BLaER1 (cell line): ENCODE results near the gene CATSPER1.
"Not testable (repeated sequence)": the region's sequence is repeated elsewhere in the genome, so short reads cannot be mapped to it uniquely, and the experiment has no call there.

ENCODE experiments used
- H3K27ac ChIP-seq: shearing (Covaris generic); formaldehyde crosslinking; 2 replicates; pipeline ENCODE4 v1.8.1; 2022
- H3K27me3 ChIP-seq: shearing (Covaris generic); formaldehyde crosslinking; 2 replicates; pipeline ENCODE4 v1.8.1; 2022
- H3K36me3 ChIP-seq: shearing (Covaris generic); formaldehyde crosslinking; 2 replicates; pipeline ENCODE4 v1.8.1; 2022
- H3K4me1 ChIP-seq: shearing (Covaris generic); formaldehyde crosslinking; 2 replicates; pipeline ENCODE4 v1.8.1; 2022
- H3K4me2 ChIP-seq: shearing (Covaris generic); formaldehyde crosslinking; 2 replicates; pipeline ENCODE4 v1.8.1; 2022
- H3K4me3 ChIP-seq: shearing (Covaris generic); formaldehyde crosslinking; 2 replicates; pipeline ENCODE4 v1.8.1; 2022
- H3K9ac ChIP-seq: shearing (Covaris generic); formaldehyde crosslinking; 2 replicates; pipeline ENCODE4 v1.8.1; 2022
- H3K9me3 ChIP-seq: shearing (Covaris generic); formaldehyde crosslinking; 2 replicates; pipeline ENCODE4 v1.8.1; 2022
- H4K20me1 ChIP-seq: shearing (Covaris generic); formaldehyde crosslinking; 2 replicates; pipeline ENCODE4 v1.8.1; 2022
- Cebpa-rat ChIP-seq: shearing (Covaris generic); IDR thresholded peaks from 2 replicates; pipeline ENCODE4 v1.8.1; 2022

CATSPER1 gene

GRCh38 chr11:66044757-66045156 is 18.5 kb upstream of the CATSPER1 start:
- Histone ChIP-seq H3K27me3 (no peaks in the 10 kb centered on the region), H3K9me3 (no peaks in the 10 kb centered on the region), H3K4me1 (peaks cover 24% of the 10 kb centered on the region), H3K27ac (no peak overlapping the region), H3K36me3 (no peaks in the 10 kb centered on the region), H3K4me3 (no peak overlapping the region), H4K20me1 (no peaks in the 10 kb centered on the region), H3K4me2 (peak overlapping the region; percentile 49), H3K9ac (no peak overlapping the region)
- TF ChIP-seq Cebpa-rat, result no peak

GRCh38 chr11:66042996-66043906 is 17.0 kb upstream of the CATSPER1 start:
- peaks cover 13% of the 10 kb centered on the region for H3K4me1 ChIP-seq
- no peaks in the 10 kb centered on the region for H3K27me3 ChIP-seq
- no peak overlapping the region for H3K27ac ChIP-seq
- H3K36me3 ChIP-seq, result no peaks in the 10 kb centered on the region
- no peak overlapping the region for H3K4me2 ChIP-seq
- no peak overlapping the region for H3K9ac ChIP-seq
- no peaks in the 10 kb centered on the region for H4K20me1 ChIP-seq
- H3K4me3 ChIP-seq, result no peak overlapping the region
- no peak for TF ChIP-seq Cebpa-rat
- no peaks in the 10 kb centered on the region for H3K9me3 ChIP-seq

GRCh38 chr11:66042227-66042995 is 16.1 kb upstream of the CATSPER1 start:
- Histone ChIP-seq H3K4me3 (no peak overlapping the region), H4K20me1 (no peaks in the 10 kb centered on the region), H3K27ac (no peak overlapping the region), H3K9ac (no peak overlapping the region), H3K27me3 (no peaks in the 10 kb centered on the region), H3K36me3 (no peaks in the 10 kb centered on the region), H3K9me3 (no peaks in the 10 kb centered on the region), H3K4me1 (peaks cover 13% of the 10 kb centered on the region), H3K4me2 (no peak overlapping the region)
- TF ChIP-seq Cebpa-rat, result no peak

- Histone ChIP-seq H4K20me1 (no peaks in the 10 kb centered on the region), H3K4me1 (peaks cover 2% of the 10 kb centered on the region), H3K27ac (no peak overlapping the region), H3K27me3 (no peaks in the 10 kb centered on the region), H3K4me2 (no peak overlapping the region), H3K9me3 (peaks cover 12% of the 10 kb centered on the region; the same call in 1 of the 2 replicates), H3K9ac (no peak overlapping the region), H3K4me3 (no peak overlapping the region), H3K36me3 (no peaks in the 10 kb centered on the region)
- no peak for TF ChIP-seq Cebpa-rat
Observed at GRCh38 chr11:66039765-66040164, 13.5 kb upstream of the CATSPER1 start.

- Histone ChIP-seq H3K4me2 (no peak overlapping the region), H4K20me1 (no peaks in the 10 kb centered on the region), H3K36me3 (no peaks in the 10 kb centered on the region), H3K4me1 (no peaks in the 10 kb centered on the region), H3K27me3 (no peaks in the 10 kb centered on the region), H3K4me3 (no peak overlapping the region), H3K9ac (no peak overlapping the region), H3K9me3 (peaks cover 12% of the 10 kb centered on the region; the same call in 1 of the 2 replicates), H3K27ac (no peak overlapping the region)
- no peak for TF ChIP-seq Cebpa-rat
Observed at GRCh38 chr11:66037327-66037726, 11.0 kb upstream of the CATSPER1 start.

- TF ChIP-seq Cebpa-rat, result no peak
- Histone ChIP-seq H3K4me1 (no peaks in the 10 kb centered on the region), H3K4me3 (no peak overlapping the region), H3K27ac (no peak overlapping the region), H3K9ac (no peak overlapping the region), H3K27me3 (no peaks in the 10 kb centered on the region), H3K9me3 (peaks cover 12% of the 10 kb centered on the region; the same call in 1 of the 2 replicates), H3K36me3 (no peaks in the 10 kb centered on the region), H3K4me2 (no peak overlapping the region), H4K20me1 (no peaks in the 10 kb centered on the region)
Observed at GRCh38 chr11:66036334-66036710, 10.0 kb upstream of the CATSPER1 start.

- Histone ChIP-seq H3K4me2 (no peak overlapping the region), H4K20me1 (no peaks in the 10 kb centered on the region), H3K36me3 (no peaks in the 10 kb centered on the region), H3K27me3 (no peaks in the 10 kb centered on the region), H3K27ac (no peak overlapping the region), H3K4me3 (no peak overlapping the region), H3K4me1 (no peaks in the 10 kb centered on the region), H3K9me3 (peaks cover 12% of the 10 kb centered on the region; the same call in 1 of the 2 replicates), H3K9ac (no peak overlapping the region)
- no peak for TF ChIP-seq Cebpa-rat
Observed at GRCh38 chr11:66035653-66036333, 9.5 kb upstream of the CATSPER1 start.

GRCh38 chr11:66032957-66033735 is 6.9 kb upstream of the CATSPER1 start:
- Histone ChIP-seq H3K9ac (no peak overlapping the region), H3K27ac (no peak overlapping the region), H3K27me3 (no peaks in the 10 kb centered on the region), H3K4me3 (no peak overlapping the region), H4K20me1 (no peaks in the 10 kb centered on the region), H3K36me3 (no peaks in the 10 kb centered on the region), H3K4me1 (no peaks in the 10 kb centered on the region), H3K9me3 (peaks cover 12% of the 10 kb centered on the region; the same call in 1 of the 2 replicates), H3K4me2 (no peak overlapping the region)
- TF ChIP-seq Cebpa-rat, result no peak

- peaks cover 25% of the 10 kb centered on the region for H3K4me1 ChIP-seq
- H4K20me1 ChIP-seq, H3K27me3 ChIP-seq, H3K4me3 ChIP-seq, H3K9ac ChIP-seq, H3K36me3 ChIP-seq, H3K4me2 ChIP-seq, H3K27ac ChIP-seq, H3K9me3 ChIP-seq: not testable (repeated sequence)
Observed at GRCh38 chr11:66023186-66023440, 3.2 kb downstream of the CATSPER1 start.
